Activated CD8-positive, alpha-beta memory T cell treated with anti-CD3 and anti-CD28 coated beads for 48 hours (primary cell): ENCODE data around the gene SH3GL1.
"Not testable (repeated sequence)": the region's sequence is repeated elsewhere in the genome, so short reads cannot be mapped to it uniquely, and the experiment has no call there.

ENCODE experiments used
- DNase-seq, 3 experiments: peaks; one replicate each; pipeline ENCODE4 v3.0.0-alpha.2; 2020; ENCODE audit warnings: low read depth in 2 of 3, low spot score in 2 of 3

Gene SH3GL1

GRCh38 chr19:4363571-4364304, 36.6 kb downstream of the SH3GL1 start:
- no peak for DNase-seq

GRCh38 chr19:4362831-4363545, 37.4 kb downstream of the SH3GL1 start:
- DNase-seq = no peak

- no peak for DNase-seq
Measured at GRCh38 chr19:4362101-4362828, 38.1 kb downstream of the SH3GL1 start.

GRCh38 chr19:4361152-4362046, 38.9 kb downstream of the SH3GL1 start:
- no peak for DNase-seq

- no peak for DNase-seq
Measured at GRCh38 chr19:4360641-4361151, 39.7 kb downstream of the SH3GL1 start.

- no peak for DNase-seq
Measured at GRCh38 chr19:4360081-4360569, 40.2 kb downstream of the SH3GL1 start.

- DNase-seq = no peak
Measured at GRCh38 chr19:4359627-4360000, 40.7 kb downstream of the SH3GL1 start.

- DNase-seq = no peak
Measured at GRCh38 chr19:4358709-4359626, 41.4 kb downstream of the SH3GL1 start.

GRCh38 chr19:4357921-4358326, 42.4 kb downstream of the SH3GL1 start:
- DNase-seq = no peak

GRCh38 chr19:4357095-4357797, 43.1 kb downstream of the SH3GL1 start:
- DNase-seq = no peak

- no peak for DNase-seq
Measured at GRCh38 chr19:4354897-4355296, 45.5 kb downstream of the SH3GL1 start.

GRCh38 chr19:4354282-4354681, 46.1 kb downstream of the SH3GL1 start:
- DNase-seq = no peak

GRCh38 chr19:4352701-4353121, 47.6 kb downstream of the SH3GL1 start:
- DNase-seq = no peak

GRCh38 chr19:4350726-4351125, 49.6 kb downstream of the SH3GL1 start:
- DNase-seq = no peak

- DNase-seq = no peak
Measured at GRCh38 chr19:4350111-4350510, 50.2 kb downstream of the SH3GL1 start.

GRCh38 chr19:4349225-4349624, 51.1 kb downstream of the SH3GL1 start:
- not testable (repeated sequence) for DNase-seq

GRCh38 chr19:4347521-4347920, 52.8 kb downstream of the SH3GL1 start:
- DNase-seq = no peak

- DNase-seq = no peak
Measured at GRCh38 chr19:4346020-4346383, 54.3 kb downstream of the SH3GL1 start.
